Uterus (tissue), 4 donors: ENCODE measurements around the gene HDAC7. TPM values are rescaled to one million over a fixed set of nuclear protein-coding genes. Genes with fewer than 3 reads are reported as not detected.
"Not testable (repeated sequence)": the region's sequence is repeated elsewhere in the genome, so short reads cannot be mapped to it uniquely, and the experiment has no call there.

ENCODE experiments used
- DNase-seq, 2 donors: peaks; one replicate each; pipeline ENCODE4 v3.0.0-alpha.2; 2019 to 2020
- H3K27ac ChIP-seq, 2 donors: fragments of 200-600 bp; sonication (generic); 1 replicate in 1 of 2; 2 replicates in 1 of 2; pipeline ENCODE4 v1.5.1; 2016 to 2018
- H3K27me3 ChIP-seq, 2 donors: fragments of 200-600 bp; sonication (generic); one replicate each; pipeline ENCODE4 v1.5.1; 2018 to 2019; ENCODE audit warnings: control low read depth in 1 of 2
- H3K36me3 ChIP-seq, 2 donors: fragments of 200-600 bp; sonication (generic); one replicate each; pipeline ENCODE4 v1.5.1; 2019; ENCODE audit warnings: control low read depth in 1 of 2
- H3K4me1 ChIP-seq, 2 donors: fragments of 200-600 bp; sonication (generic); one replicate each; pipeline ENCODE4 v1.5.1; 2018 to 2019; ENCODE audit warnings: control low read depth in 1 of 2
- H3K4me3 ChIP-seq, 2 donors: fragments of 200-600 bp; sonication (generic); 1 replicate in 1 of 2; 2 replicates in 1 of 2; pipeline ENCODE4 v1.5.1; 2018 to 2019; ENCODE audit warnings: mild to moderate bottlenecking in 1 of 2
- H3K9me3 ChIP-seq, 2 donors: fragments of 200-600 bp; sonication (generic); one replicate each; pipeline ENCODE4 v1.5.1; 2019; ENCODE audit warnings: control low read depth in 1 of 2
- POLR2A ChIP-seq, 2 donors: fragments of 450-650 bp; IDR thresholded peaks; one replicate each; pipeline ENCODE4 v1.6.1; 2016; ENCODE audit warnings: antibody characterized with exemption in 2 of 2, mild to moderate bottlenecking in 1 of 2, moderate library complexity in 1 of 2
- intact Hi-C: fragments of 100-400 bp; cut with DNase I; formaldehyde crosslinking; loops from one replicate; pipeline ENCODE4 v1.15.1; 2023; ENCODE audit warnings: low total_unique reads
- total RNA-seq, 4 donors: library from RNA; depleted of rRNA in 3 of 4; stranded (reverse); fragments of >200 nt in 3 of 4; gene quantifications; one replicate each; pipeline versions ENCODE4 v1.1.0 to v1.2.4, GENCODE V29; 2014 to 2023
- TF ChIP-seq, protein P1 (sequence below), 4 experiments: fragments of 200-600 bp in 2 of 4; fragments of 450-650 bp in 2 of 4; sonication (generic) in 2 of 4; IDR thresholded peaks; one replicate each; pipeline ENCODE4 v1.5.1; 2016 to 2019; ENCODE audit warnings: antibody characterized with exemption in 4 of 4, mild to moderate bottlenecking in 2 of 4, moderate library complexity in 1 of 4
- donor health status: DM: yes; HTN: yes; CAD: no.

HDAC7 gene
- total RNA-seq, 4 donors from 2014 or later = 33.0 to 191 (median 42.5) TPM

DNA sequence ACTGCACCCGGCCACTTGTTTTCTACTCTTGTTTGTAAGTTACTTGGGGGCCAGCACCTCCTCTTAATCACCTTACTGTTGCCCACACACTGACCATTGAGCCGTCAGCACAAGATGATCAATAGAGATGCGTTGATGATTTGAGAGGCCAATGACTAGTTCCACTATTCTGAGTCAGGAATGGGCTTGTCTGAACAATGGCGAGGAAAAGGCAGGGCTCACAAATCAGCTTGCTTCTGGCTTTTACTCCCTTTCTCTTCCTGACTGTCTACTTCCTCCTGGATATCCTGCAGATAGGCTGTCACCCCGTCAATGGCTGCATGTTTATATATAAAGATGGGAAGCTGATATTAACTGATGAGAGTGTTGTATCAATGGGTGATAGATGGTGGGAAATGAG, 29.1 kb upstream of the HDAC7 start:
- no peak overlapping the region for H3K4me3 ChIP-seq
- no peaks in the 10 kb centered on the region for H3K27me3 ChIP-seq
- no peaks in the 10 kb centered on the region for H3K9me3 ChIP-seq
- no peak for TF ChIP-seq POLR2A (IDR thresholded peaks at IDR 0.05)
- TF ChIP-seq, protein P1, sequence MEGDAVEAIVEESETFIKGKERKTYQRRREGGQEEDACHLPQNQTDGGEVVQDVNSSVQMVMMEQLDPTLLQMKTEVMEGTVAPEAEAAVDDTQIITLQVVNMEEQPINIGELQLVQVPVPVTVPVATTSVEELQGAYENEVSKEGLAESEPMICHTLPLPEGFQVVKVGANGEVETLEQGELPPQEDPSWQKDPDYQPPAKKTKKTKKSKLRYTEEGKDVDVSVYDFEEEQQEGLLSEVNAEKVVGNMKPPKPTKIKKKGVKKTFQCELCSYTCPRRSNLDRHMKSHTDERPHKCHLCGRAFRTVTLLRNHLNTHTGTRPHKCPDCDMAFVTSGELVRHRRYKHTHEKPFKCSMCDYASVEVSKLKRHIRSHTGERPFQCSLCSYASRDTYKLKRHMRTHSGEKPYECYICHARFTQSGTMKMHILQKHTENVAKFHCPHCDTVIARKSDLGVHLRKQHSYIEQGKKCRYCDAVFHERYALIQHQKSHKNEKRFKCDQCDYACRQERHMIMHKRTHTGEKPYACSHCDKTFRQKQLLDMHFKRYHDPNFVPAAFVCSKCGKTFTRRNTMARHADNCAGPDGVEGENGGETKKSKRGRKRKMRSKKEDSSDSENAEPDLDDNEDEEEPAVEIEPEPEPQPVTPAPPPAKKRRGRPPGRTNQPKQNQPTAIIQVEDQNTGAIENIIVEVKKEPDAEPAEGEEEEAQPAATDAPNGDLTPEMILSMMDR (IDR thresholded peaks at IDR 0.05) = no peak
- DNase-seq = no peak
- H3K36me3 ChIP-seq = no peaks in the 10 kb centered on the region
- no peak overlapping the region for H3K27ac ChIP-seq
- no peaks in the 10 kb centered on the region for H3K4me1 ChIP-seq
- intact Hi-C loops = no loop called here

DNA sequence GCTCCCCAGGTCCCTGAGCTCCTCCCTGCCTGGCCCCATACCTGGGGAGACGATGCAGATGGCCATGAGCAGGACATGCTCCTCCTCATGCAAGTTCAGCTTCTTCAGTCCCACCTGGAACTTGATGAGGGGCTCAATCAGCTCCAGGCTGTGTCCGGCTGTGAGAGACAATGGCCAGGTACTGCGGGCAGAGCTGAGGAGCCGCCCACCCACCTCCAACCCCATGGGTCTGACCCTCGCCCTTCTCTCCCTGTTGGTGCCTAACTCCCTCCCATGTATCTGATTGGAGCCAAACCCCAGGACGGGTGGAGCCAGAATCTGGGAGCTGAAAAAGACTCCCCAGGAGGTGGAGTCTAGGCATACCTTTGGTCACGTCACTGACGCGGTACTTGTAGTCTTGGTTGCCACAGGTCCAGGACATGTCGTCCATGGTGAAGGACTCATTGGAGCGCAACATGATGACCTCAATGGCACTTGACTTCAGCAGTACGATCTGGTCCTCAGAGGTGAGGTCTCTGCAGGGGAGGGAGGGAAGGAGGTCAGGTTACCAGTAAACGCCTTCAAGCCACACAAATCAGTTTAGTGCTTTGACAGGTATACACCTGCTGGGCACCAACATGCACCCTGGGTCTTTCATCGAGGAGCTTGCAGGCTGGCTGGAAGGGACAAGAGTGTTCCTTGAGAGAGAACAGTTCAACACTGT, 26.7 kb upstream of the HDAC7 start:
- TF ChIP-seq POLR2A (IDR thresholded peaks at IDR 0.05) = no peak
- TF ChIP-seq, protein P1 (IDR thresholded peaks at IDR 0.05) = no peak
- H3K36me3 ChIP-seq = no peaks in the 10 kb centered on the region
- intact Hi-C loops = no loop called here
- no peak overlapping the region for H3K27ac ChIP-seq
- no peaks in the 10 kb centered on the region for H3K4me1 ChIP-seq
- no peaks in the 10 kb centered on the region for H3K9me3 ChIP-seq
- H3K4me3 ChIP-seq = no peak overlapping the region
- DNase-seq = no peak
- H3K27me3 ChIP-seq = no peaks in the 10 kb centered on the region

DNA sequence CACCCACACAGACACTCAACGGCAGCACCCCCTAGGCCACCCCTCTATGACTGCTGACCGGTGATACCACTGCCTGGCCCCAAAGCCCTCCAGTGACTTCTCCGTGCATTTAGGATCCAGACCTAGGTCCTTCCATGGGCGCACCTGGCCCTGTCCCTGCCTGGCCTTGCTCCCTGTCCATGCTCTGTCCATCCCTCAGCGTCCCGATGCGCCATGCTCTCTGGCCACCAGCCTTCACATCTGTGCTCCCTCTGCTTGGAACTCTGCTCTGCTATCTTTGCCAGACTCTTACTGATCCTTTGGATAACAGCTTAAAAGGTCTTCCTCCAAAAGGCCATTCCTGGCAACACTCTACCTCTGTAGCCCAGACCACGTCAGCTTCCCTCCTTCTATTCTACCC, 25.4 kb upstream of the HDAC7 start:
- Histone ChIP-seq H3K4me3 (no peak overlapping the region), H3K36me3 (no peaks in the 10 kb centered on the region), H3K27ac (no peak overlapping the region), H3K9me3 (no peaks in the 10 kb centered on the region), H3K4me1 (no peaks in the 10 kb centered on the region), H3K27me3 (no peaks in the 10 kb centered on the region)
- TF ChIP-seq, protein P1 (IDR thresholded peaks at IDR 0.05) = no peak
- TF ChIP-seq POLR2A (IDR thresholded peaks at IDR 0.05) = no peak
- DNase-seq = no peak
- intact Hi-C loops = no loop called here

DNA sequence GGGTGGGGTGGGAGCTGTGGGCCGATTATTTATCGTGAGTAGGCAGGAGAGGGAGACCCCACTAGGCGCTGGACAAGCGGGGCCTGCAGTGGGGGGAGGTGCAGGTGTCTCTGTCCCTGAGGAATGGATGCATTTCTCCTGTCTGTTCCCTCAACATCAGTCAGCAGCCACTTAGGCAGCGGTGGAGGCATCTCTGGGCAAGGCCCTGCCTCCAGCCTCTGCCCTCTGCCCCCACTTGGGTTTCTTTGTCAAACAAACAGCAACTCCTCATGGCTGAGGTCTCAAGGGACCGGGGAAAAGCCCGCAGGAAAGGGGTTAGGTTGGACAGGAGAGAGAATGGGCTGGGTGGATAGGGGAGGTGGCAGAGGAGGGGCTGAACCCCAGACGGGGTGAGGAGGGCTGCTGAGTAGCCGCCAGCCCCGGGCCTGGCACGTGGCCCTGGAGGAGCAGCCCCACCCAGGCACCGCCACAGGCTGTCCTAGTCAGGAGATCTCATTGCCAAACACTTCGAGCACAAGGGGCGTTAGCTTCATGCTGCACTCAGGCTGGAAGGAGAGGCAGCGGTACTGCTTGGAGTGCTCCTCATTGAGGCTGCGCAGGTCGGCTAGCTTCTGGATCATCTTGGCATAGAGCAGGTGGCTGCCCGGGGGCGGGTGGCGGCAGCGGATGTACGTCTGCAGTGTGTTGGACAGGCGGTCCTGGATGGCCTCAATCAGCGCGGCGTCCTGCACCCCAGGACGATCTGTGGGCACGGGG, 24.7 kb upstream of the HDAC7 start:
- H3K4me1 ChIP-seq = no peaks in the 10 kb centered on the region
- no peaks in the 10 kb centered on the region for H3K27me3 ChIP-seq
- intact Hi-C loops = no loop called here
- TF ChIP-seq POLR2A (IDR thresholded peaks at IDR 0.05) = no peak
- TF ChIP-seq, protein P1 (IDR thresholded peaks at IDR 0.05) = no peak
- no peaks in the 10 kb centered on the region for H3K9me3 ChIP-seq
- no peak for DNase-seq
- no peak overlapping the region for H3K27ac ChIP-seq
- H3K4me3 ChIP-seq = no peak overlapping the region
- H3K36me3 ChIP-seq = no peaks in the 10 kb centered on the region

DNA sequence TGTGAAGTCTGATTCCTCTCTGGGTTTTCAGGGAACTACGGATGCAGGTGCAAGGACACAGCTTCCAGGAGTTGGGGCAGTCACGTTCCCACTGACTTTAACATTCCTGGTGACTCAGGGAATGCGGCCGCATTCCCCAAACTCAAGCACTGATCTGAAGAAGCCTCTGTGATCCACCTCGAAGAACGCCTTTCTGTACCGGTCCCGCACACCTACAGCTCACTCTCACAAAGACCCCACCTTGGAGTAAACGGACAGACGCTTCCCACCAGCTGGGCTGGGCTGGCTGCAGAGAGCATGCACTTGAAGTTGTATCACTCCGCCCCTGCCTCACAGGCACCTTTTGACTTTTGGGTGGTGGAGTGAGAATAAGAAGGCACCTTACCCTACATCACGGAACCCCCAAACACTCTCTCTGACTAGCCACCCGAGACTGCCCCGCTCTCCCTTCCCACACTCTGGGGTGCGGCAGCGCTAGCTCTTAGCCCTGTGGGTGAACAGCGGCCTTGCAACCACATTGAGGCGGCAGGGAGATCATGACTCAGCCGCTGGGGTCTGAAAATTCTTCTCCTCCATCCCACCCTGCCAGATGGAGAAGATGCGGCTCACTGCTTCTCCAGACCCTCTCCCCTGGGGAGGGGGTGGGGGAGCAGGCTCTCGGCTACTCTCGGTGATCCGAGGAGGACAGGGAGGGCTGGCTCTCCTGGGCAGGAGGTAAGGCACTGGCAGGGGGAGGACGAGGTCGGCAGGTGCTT, 23.7 kb upstream of the HDAC7 start:
- Histone ChIP-seq H3K36me3 (no peaks in the 10 kb centered on the region), H3K4me3 (no peak overlapping the region), H3K27me3 (no peaks in the 10 kb centered on the region), H3K4me1 (no peaks in the 10 kb centered on the region), H3K27ac (no peak overlapping the region), H3K9me3 (no peaks in the 10 kb centered on the region)
- DNase-seq = no peak
- intact Hi-C loops = no loop called here
- TF ChIP-seq POLR2A (IDR thresholded peaks at IDR 0.05) = no peak
- TF ChIP-seq, protein P1 (IDR thresholded peaks at IDR 0.05) = no peak

DNA sequence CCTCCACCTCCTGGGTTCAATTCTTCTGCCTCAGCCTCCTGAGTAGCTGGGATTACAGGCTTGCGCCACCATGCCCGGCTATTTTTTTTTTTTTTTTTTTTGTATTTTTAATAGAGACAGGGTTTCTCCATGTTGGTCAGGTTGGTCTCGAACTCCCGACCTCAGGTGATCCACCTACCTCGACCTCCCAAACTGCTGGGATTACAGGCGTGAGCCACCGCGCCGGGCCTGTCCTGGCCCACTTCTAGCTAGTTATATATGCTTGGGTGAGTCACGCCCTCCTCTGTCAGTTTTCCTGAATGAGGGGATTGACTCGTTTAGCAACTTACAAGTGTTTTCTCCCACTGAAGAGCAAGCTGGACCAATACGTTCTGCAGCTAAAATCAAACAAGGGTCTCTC, 22.8 kb upstream of the HDAC7 start:
- H3K4me1 ChIP-seq, H3K36me3 ChIP-seq, DNase-seq, H3K4me3 ChIP-seq, H3K27me3 ChIP-seq, H3K9me3 ChIP-seq, H3K27ac ChIP-seq, intact Hi-C loops: not testable (repeated sequence)
